Amniotic stem cell (primary cell): ENCODE data around the gene URAD.

Experiments used
- DNase-seq: peaks from one replicate; lab custom pipeline; 2025; lab: John Stamatoyannopoulos, UW

The URAD gene

DNA sequence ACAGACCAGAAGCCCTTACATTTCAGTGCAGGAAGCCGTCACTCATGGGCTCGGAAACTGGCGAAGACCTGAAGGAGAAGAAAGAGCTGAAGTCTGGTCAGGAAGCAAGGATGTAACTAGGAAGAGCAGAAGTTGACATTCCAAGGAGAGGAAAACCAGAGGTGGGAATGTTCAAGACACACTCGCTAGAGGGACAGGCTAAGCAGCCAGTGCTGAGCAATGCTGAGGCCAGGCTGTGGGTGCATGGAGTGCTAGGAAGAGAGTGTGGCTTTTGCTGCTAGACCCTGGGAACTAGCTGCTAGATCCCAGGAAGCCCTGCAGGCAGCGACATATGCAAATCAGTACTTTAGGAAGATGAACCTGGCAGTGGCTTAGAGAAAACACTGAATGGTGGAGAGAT lies 12.1 kb upstream of the URAD start:
- no peak for DNase-seq

DNA sequence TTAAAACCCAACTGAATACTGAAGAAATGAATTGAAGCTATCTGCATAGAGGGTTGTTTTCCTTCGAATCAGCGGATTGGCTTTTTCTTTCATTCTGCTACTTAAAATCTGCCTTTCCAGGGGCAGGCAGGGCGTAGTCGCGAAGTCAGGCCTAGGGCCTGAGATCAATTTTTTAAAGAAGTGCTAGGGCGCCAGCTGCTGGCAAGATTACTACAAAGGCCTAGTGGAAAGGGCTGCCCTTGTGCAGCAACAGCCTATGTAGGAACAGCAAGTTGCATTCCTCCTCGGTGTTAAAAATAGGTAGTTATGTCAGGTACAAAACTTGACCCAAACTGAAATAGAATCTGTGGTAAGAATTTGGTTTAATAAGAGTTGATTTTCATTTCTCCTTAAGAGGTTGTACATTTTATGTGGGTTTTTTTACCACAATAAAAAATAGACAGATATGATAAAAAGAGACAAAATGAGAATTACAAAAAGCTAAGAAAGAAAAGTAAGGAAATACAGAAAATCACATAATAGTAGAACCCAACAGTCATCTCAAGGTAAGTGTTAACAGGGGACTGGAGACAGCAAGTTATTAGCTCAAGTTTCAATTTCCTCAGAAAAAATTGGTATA lies 9.5 kb upstream of the URAD start:
- DNase-seq: no peak

DNA sequence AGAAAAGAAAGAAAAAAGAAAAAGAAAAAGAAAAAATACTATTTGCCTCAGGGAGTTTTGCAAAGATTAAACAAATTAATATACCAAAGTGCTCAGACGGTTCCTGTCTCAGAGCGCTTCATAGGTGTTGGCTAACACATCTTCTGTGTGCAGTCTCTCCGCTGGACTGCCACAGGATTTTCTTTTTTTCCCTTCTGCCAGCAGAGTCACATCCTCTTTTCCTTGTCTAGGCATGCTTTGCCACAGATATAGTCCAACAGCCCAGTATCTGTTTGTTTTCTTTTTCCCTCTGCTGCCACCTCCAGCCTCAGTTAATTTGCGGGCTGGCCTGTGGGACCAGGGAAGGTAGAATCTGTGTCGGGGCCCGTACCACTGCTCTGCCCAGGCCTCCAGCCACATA lies 3.4 kb upstream of the URAD start:
- DNase-seq: no peak

DNA sequence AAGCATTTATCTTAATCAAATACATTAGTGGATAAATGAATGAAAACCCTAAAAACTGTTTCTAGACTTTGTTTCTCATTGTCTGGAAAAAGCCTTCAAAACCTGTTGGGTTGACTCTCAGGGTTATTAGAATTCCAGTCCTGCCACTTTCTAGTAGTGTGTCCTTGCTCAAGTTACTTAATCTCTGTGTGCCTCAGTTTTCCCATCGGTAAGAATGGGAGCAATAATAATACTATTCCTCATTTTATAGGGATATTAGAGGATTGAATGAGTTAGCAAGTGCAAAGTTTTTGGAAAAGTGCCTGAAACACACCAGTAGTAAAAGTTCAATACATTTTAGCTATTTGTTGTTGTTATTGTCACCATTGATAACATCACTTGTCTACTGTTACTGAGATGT lies 2.9 kb downstream of the URAD start:
- no peak for DNase-seq

- no peak for DNase-seq
Observed at GRCh38 chr13:27982361-27982760, 6.1 kb downstream of the URAD start.

- no peak for DNase-seq
Observed at GRCh38 chr13:27981006-27981708, 7.3 kb downstream of the URAD start.

DNA sequence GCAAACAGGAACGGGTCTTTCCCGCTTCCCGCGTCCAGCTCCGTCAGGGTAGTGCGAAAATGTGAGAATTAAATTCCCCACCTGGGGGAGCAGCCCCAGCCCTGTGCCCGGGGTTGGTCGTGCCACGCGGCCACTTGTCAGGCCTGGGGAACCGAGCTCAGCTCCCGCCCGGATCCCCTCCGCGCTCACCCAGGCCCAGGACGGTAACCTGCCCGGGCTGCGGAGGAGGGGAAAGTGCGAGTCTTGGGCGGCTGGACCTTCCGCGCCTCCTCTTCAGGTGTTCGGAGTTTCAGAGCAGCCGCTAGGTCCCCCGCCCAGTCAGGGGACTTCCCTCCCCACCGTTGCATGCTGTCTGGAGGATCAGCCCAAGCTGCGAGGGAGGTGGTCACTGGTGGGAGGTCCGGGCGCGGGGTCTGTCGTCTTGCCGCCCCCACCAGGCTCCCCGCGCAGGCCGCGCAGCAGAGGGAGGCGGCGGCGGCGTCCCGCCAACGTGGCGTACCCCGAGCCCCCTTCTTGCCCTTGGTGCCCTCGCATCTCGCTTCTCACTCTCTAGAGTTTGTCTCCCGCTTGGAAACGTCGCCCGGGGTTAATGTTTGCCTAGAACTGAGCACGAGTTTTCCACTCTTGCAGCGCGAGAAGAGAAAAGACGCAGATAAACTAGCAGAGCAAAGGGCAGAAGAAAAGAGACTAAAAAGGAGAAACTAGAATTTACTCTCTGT lies 8.1 kb downstream of the URAD start:
- no peak for DNase-seq

- no peak for DNase-seq
Observed at GRCh38 chr13:27979765-27980279, 8.7 kb downstream of the URAD start.

- no peak for DNase-seq
Observed at GRCh38 chr13:27979001-27979643, 9.4 kb downstream of the URAD start.

DNA sequence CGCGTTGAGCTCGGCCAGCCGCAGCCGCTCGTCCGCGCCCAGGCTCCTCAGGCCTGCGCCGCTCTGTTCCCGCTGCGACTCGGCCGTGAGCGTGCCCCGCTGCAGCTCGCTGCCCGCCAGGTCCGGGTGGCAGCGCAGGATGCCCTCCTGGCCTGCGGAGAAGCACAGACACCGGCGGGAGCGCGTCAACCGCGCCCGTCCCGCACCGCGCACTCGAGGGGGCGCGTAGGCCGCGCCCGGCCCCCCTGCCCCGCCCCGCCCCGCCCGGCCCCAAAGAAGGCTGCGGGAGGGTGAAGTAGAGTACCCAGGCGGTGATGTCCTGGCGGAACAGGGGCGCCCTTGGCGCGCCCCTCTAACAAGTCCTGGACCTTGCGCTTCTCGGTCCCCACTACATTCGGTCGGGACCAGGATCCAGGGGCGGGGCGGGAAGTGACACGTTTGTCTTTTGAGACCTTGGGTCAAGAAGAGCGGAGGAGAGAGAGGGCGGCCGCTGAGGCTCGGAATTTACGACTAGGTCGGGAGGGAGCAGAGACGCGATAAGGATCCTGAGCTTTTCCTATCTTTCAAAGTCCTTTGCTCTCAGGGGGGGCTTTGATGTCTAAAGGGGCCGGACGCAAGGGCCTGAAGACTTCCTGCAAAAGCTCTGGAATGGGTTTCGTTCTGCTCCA lies 10.1 kb downstream of the URAD start:
- DNase-seq: no peak

GRCh38 chr13:27977476-27978300 lies 10.8 kb downstream of the URAD start:
- no peak for DNase-seq

- no peak for DNase-seq
Observed at GRCh38 chr13:27976362-27977091, 12.0 kb downstream of the URAD start.

GRCh38 chr13:27975564-27976361 lies 12.7 kb downstream of the URAD start:
- DNase-seq: no peak

DNA sequence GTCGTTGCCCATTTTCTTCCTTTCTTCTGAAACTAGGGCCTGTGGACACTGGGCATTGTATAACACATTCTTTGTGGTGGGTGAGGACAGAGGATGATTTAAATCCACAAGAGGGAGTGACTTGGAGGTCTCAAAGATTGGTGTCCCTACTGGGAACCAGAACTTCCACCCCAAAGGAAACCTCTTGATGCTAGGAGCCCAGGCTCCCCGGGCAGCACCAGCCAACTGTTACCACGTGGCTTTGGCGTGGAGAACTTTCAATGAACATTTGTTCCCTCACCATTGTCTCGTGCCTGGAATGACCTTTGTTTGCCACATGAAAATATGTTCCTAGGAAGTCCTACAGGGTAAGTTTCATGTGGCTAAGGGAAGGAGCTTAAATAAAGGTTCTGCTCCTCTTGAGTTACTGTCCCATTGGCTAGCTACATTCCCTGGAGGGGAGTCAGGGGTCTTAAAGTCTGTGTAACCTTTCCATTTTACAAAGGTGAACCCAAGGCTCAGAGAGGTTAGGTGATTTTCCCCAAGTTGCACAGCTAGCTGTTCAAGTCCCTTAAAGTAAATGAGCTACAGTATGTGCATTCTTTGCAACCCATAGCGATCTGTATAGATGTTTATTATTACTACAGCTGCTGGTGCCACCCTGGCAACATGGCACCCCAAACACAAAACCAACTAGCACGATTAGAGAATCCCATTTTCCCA lies 14.4 kb downstream of the URAD start:
- no peak for DNase-seq

DNA sequence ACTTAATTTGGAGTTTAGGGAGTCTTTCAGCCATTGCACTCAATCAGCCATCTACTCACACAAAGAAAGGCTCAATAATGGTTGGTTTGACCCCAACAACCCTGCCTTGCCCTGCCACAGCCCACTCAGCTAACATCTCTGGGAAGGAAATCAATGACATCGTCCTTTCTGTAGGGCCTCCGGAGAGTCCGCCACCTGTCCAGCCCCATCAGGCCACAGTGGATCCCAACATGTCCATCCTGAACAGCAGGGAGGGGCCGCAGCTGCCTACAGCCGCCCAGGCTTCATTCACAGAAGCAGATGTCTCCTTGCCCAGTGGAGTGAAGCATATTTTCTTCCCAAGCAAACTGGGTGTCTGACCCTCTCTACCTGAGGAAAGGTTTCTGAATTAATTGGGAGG lies 15.2 kb downstream of the URAD start:
- no peak for DNase-seq

DNA sequence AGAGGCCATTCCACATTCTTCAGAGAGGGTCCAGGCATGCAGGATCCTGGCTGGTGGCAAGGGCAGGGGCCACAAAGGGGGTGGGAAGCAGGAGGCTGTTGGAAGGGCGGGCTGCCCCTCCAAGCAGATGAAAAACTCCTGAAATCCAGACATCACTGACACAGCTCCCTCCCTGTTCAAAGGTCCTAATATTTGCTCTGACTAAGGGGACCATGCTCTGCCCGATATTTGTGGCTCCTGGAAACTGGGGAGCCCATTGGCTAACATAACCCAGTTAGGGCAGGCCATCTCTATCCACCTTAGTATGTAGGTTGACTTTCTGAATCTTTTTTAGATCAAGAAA lies 16.0 kb downstream of the URAD start:
- DNase-seq: no peak

DNA sequence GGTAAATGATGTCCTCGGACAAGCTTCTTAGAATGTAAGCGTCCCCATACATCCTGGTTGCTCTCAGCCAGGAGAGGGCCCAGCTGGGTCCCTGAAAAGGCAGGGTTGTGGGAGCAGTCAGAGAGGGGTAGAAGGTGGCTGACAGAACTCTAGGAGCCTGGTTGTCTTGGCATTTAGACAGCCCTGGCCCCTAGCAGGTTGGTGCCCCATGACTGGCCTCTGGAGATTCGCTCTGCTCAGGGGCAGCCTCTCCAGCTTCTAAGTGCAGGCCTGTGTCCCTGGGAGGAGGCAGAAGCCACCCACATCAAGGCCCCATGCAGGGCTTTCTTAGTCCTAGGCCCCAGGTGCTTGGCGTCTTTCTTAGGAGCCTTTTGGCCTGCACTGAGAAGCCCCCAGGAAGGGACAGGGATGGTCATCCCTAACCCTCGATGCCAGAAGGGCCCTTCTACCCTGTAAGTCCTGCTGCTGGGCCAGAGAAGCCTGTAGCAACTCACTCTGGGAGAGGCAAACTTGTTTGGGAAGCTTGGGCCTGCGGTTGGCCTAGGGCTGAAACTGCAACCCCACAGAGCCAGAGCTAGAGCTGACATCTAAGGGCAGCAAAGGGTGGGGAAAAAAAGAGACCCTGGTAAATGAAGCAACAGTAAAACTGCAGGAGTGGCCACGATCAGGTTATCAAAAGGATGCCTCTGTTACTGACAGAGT lies 16.6 kb downstream of the URAD start:
- DNase-seq: no peak

GRCh38 chr13:27971236-27971645 lies 17.3 kb downstream of the URAD start:
- no peak for DNase-seq
